ENCODE measurements around the gene MAPK12.

The MAPK12 gene

DNA sequence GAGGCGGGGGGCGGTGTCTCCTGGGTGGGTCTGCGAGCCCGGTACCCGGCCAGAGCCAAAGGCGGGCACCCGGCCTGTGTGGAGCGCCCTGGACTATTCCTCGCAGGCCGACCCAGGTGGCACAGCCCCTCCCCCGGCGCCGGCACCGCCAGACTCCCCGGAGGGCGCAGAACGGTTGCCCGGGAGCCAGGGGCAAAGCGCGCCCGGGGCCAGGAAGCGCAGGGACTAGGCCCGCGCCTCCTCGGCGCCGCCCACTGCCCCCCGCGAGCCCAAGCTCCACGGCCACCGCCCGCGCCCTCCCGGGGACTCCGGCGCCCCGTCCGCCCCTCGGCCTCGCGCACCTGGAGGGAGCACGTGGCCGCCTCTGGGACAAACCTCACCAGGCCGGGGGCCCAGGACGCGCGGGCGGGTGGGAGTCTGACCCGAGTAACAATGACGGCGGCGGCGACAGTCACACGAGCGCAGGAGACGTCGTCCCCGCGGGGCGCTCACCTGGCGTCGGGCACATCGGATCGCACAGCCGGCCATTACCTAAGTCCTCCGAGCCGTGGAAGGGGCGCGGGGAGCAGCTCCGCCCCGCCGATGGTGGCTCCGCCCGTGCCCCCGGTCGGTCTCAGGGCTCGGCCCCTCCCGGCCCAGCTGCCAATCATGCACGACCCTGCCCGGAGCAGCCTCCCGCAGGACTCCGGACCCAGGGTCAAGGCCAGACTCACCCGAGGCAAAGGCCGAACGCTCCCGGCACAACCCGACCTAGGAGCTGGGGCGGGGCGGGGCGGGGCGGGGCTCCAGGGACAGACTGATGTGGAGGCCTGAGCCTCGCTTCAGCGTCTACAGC lies 38.5 kb upstream of the MAPK12 start:
- DNase-seq (ENCODE audit: low read depth): no peak

DNA sequence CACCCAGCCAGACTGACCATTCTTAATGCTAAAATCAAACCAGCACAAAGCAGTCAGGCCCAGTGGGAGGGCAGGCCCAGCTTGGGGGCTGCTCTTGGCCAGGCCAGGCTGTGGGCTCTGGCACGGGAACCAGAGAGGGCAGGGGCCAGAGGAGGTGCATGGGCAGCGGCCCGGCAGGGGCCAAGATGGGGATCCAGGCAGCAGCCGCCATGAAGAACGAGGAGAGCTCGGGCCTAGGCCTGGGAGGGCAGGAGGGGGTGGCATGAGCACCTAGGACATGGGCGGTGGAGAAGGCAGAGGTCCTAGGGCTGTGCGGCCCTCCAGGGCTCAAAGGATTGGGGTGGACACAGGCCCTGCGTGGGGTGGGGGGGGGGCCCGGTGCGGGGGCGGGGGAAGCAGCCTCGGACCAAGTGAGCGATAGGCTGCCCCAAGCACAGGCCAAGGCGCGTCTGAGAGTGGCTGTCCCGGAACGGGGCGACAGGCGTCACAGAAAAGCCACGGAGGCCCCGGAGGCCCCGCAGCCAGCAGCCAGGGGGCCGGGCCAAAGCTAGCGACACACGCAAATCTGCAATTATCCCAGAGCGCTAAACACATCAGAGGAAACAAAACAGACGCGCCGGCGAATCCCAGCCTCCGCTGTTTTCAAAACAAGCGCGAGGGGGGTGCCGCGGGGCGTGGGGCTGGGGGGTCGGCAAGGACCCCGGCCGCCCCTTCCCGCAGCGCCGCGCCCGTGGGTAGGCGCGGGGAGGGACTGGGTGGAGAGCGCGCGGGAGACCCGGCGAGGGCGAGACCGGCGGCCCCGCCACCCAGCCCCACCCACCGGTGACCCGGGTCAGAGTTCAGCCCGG lies 37.7 kb upstream of the MAPK12 start:
- no peak for DNase-seq (ENCODE audit: low read depth)

DNA sequence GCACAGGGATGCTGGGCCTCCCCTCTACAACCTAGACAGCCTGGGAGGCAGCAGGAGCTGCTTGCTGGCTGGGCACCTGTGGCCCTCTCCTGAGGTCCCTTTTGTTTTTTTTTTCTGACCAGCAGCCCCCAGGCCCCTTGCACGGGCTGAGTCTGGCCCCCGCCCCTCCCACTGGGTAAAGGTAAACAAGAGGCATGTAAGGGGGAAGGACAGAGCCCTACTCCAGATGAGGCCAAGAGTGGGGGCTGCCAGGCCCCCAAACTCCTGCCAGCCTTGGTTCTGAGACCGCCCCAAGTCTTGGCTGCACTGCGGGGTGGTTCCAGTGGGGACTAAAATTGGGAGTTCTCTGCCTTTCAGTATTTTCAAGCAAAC lies 36.8 kb upstream of the MAPK12 start:
- DNase-seq (ENCODE audit: low read depth): no peak

DNA sequence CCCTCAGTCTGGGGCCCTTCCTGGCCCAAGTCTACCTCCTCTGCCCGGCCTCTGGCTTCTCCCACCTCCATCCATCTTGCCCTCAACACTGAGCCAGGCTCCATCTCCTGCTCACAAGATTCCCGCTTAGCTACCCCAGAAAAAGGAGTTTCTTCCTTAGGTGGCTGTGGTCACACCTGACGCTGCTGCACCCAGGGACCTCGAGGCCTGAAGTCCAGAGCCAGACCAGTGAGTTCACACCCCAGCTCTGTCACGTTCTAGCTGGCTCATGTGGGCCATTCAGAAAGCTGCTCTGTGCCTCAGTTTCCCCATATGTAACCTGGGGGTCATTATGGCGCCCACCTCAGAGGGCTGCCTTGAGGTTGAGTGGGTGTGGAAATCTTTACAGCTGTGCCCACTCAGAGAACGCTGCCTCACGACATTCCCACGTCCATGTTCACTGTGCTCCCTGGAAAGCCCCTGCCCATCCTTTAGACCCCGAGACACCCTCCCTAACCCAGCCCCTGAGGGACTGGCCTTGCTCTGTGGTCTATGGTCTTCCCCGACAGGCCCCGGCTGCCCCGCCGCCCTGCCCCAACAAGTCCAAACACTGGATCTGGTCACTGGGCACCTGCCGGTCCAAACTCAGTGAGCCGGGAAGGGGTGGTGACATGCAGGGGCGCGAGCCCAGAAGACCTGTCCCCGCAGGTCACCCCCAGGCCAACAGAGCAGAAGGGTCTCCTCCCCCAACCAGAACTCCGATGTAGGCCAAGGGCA lies 36.2 kb upstream of the MAPK12 start:
- DNase-seq (ENCODE audit: low read depth): no peak

DNA sequence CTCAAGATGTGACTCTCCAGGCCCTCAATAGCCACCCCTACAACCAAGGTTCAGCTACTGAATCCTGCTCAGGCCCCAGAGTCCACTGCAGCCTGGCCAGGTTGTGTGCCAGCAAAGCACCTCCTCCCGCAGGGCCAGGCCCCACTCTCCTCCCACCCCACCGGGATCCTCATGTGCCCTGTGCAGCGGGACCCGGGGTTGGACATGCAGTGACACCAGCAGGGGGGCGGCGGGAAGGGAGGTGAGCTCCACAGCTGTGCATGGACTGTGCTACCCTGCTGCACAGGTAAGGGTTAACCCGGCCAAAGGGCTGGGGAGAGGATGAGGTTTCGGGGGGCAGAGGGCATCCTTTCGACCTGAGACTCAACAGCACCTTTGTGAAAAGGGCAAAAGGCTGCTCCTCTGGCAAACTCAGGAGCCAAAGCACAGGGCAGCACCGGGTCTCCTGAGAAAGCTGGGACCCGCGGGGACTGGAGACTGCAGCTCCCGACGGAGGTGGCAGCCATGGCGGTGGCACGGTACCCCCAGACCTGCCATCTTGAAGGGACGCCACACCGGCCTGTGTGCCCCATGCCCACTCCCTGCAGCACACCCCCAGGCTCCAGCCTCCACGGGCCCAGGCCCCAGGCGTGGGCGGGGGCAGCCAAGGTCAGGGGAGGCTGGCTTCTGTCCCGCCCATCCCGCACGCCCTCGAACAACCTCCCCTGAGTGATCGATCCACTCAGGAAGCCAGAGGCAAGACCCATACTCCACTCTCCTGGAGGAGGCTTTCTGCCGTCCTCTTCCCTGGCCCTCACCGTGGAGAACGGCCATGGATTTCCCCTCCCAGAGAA lies 35.4 kb upstream of the MAPK12 start:
- DNase-seq (ENCODE audit: low read depth): no peak

DNA sequence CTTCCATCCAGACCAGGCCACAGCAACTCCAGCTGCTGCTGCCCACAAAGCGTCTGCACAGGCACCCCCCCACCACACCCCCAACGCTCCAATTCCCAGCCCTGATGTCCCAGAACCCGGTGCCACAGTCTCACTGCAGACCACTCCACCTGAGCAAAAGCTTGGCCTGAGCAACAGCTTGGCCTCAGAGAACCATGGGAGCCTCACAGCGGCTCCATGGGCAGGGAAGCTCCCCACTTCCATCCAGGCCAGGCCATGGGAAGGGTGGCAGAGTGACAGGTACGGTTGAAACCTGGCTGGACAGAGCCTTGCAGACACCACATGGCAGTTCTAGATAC lies 32.8 kb upstream of the MAPK12 start:
- DNase-seq (ENCODE audit: low read depth): no peak

DNA sequence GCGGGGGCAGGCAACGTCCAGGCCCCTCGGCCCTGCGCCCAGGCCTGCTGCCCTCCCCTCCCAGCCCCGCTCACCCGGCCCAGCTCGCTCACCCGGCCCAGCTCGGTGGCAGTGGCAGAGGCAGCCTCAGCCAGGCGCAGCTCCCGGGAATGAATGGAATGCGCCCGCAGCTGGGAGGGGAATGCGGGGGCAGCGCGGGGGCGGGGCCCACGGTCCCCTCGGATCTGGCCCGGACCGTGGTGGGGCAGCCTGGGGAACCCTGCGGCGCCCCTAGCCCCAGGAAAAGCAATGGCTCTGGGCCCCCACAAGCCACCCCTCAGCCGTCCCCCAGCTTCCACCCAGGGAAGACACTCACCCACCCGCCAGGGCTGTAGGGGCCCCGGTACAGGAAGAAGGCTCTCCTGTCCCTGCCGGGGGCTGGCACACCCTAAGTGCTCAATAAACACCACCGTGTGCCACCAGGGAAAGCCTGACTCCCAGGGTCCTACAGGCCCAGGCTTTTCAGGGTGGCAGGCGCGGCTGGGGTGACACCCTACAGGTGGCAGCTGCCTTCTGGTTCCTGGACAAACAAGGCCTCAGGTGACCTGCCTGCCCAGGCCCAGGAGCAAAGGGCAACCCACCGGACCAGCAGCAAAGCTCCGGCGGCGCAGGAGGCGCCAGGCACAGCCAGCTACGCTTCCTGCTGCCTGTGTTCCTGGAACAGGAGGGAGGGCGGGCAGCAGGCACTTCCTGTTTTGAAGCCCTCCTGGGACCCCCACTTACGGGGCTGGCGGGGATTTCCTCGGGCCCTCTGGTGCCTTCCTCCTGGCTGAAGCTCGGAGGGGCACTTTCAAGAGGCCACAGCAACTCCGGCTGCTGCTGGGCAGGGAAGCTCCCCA lies 32.2 kb upstream of the MAPK12 start:
- no peak for DNase-seq (ENCODE audit: low read depth)

DNA sequence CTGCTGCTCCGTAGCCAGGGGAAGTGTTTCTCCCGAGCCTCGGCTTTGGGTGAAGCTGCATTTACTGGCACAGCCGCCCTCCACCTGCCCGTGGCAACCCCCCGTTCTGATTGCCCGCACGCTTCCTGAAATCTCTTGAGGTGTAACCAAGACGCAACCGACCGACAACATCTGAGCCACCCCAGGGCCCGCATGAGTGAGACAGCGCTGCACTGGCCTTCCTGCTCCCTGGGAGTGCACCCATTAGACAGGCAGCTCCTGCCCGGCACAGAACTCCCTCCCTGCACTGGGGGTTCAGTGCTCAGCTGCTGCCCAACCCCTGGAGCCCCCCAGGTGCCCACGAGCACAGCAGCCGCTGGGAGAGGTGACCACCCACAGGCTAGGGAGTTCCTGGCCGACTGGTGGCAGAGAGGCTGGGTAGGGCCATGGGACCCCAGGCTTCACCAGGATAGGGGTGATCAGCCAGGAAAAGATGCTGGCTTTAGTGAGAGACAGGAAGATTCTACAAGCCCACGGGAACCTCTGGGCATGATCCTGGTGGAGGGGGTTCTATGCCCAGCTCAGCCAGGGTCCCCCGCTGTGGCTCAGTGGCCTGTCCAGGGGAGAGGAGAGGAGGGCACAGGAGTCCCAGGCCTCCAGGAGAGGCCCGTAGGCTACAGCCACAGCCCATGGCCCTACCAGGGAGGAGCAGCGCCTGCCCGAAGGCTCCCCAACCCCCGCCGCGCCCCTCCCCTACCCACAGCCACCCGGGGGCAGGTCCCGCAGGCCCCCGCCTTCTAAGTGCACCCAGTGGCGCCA lies 31.4 kb upstream of the MAPK12 start:
- no peak for DNase-seq (ENCODE audit: low read depth)

DNA sequence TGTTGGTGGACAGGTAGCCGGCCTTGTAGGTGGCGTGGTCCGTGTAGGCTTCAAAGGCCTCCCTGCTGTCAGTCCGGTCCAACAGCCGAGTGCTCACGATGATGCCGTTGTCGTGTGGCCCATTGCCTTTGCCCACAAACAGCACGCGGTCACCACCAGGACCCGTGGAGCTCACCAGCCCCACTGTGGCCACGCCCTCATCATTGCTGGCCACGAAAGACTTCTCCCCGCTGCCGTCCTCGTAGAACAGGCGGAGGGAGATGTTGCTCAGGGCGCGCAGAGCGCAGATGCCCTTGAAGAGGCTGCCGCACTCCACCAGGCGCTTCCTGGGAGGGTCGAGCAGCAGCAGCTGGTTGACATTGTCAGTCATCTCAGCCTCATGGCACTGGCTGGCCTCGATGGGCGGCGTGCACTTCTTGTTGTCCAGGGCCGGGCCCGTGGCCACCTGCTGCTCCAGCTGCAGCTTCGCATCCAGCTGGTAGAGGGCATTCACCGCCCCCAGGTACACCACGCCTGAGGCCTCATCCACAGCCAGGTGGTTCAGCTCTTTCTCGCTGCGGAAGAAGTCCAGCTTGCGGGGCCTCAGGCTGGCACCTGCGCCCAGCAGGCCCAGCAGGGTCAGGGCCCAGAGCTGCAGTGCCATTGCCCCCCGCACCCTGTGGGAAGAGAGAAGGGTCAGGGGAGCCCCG lies 28.6 kb upstream of the MAPK12 start:
- DNase-seq (ENCODE audit: low read depth): no peak

DNA sequence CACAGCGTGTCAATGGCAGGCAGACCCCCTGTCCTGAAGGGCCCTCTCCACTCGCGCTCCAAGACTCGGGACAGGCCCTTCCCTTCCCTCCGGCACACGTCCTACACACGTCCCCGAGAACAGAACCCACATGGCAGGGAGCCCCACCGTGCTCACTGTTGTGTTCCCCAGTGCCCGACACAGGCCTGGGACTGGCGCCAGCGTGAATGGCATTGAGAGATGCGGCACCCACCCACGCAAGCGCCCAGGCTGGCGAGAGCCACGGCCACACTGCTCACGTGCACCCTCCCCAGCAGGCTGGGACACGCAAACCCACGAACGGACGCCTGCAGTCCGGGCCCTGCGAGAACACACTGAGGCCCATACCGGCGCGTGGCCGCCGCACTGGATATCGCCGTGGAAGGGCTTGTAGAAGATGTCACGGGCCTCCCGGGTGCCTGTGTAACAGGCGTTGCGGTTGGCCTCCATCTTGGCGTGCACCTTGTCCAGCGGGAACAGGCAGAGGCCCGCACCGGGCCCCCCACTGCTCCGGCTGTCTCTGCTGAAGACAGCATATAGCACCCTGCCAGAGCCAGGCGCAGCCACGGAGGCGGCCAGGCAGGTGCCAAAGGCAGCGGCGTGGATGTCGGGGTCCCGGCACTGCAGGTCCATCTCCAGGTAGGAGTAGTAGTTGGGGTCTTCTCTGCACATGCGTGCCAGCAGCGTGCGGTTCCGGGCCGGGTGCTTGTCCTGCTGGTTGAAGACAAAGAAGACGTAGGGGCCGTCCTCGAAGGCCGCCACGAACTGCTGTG lies 27.9 kb upstream of the MAPK12 start:
- DNase-seq (ENCODE audit: low read depth): no peak

DNA sequence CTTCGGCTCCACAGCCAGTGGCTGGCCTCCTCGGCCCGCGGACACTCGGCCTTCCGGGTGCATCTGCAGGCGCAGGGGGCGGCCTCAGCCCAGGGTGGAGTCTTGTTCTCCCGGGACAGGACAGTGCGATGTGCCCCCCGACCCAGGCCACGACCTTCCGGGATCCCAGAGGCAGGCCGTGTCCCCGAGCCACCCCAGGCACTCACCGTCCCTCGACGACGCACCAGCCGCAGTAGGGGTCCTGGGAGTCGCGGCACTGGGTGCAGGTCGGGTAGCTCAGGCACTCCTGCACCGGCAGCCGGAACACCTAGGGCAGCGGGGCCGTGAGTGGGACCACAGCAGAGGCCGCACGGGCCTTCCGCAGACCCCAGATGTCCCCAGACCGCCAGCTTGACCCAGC lies 26.2 kb upstream of the MAPK12 start:
- no peak for DNase-seq (ENCODE audit: low read depth)

DNA sequence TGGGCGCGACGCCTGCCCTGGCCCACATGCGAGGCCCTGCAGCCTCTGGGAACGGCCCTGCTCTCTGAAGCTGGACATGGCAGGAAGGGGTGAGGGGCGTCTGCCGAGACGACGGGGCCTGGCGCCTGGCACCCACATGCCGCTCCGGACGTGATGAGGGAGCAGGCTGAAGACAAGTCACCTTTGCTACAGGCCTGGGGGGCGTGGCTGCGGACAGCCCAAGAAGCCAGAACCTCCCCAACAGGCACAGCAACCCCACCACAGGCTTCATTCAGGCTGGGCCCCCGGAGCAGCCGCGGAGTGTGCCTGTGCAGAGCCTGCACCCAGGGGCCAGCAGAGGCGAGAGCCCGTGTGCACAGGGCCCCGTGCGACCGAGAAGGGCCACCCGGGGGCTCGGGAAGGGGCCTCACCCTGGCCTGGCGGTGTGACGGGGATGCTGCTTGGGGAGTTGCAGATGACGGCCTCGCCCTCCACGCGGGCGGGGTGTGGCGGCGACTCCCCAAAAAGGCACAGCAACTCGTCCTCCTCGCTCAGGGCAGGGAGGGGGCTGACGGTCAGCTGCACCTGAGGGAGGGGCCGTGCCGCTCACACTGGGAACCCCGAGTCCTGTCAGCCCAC lies 25.3 kb upstream of the MAPK12 start:
- no peak for DNase-seq (ENCODE audit: low read depth)

DNA sequence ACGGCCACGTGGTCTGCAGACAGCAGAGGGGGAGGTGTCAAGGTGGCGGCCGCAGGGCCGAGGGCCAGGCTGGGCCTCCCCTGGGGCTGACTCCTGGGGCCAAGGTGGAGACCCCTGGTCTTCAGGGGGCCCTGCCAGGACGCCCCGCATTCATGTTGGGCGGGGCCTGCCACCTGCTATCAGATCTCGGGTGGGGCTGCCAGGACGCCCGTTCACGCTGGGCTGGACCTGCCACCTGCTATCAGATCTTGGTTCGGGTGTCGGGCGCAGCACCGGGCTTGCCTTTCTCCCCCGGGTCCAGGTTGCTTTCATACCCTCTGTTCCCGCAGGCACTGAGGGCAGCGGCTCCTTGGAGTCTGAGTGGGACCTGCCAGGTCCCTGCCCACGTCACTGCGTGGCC lies 24.8 kb upstream of the MAPK12 start:
- DNase-seq (ENCODE audit: low read depth): no peak

DNA sequence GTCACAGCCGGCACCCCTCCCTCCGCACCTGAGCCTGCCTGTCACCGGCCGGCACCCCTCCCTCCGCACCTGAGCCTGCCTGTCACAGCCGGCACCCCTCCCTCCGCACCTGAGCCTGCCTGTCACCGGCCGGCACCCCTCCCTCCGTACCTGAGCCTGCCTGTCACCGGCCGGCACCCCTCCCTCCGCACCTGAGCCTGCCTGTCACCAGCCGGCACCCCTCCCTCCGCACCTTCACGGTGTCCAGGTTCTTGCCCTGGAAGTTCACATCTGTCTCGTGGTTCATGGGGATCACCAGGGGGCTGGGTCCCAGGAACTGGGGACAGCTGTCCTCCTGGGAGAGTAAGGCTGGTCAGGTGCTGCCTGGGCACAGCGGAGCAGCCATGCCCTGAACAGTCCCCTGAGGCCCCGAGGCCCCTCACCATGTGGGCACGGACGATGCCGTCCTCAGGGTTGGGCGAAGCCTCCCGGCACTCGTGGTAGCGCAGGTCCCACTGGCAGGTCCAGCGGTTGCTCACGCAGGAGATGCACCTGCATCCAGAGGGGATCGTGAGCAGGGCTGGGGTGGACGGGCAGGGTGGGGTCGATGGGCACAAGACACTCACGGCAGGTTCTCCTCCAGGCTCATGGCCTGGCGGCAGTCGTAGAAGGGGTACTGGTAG lies 24.2 kb upstream of the MAPK12 start:
- no peak for DNase-seq (ENCODE audit: low read depth)

DNA sequence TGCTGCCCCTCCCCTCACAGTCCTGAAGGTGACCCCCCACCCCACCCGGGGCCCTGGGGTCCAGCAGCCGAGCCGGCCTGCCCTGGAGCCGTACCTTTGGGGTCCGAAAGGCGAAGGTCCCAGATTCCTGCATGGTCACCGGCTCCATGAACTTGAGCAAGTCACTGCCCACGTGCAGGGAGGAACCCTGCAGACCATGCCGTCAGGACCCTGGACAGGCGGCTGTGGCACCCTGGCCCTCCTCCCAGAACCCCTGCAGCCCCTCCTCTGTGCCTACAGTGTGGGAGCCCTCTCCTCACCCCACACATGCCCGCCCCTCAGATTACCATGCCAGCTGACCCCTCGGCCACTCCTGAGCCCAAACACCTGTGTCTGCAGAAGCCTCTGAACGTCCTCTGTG lies 23.0 kb upstream of the MAPK12 start:
- DNase-seq (ENCODE audit: low read depth): no peak

DNA sequence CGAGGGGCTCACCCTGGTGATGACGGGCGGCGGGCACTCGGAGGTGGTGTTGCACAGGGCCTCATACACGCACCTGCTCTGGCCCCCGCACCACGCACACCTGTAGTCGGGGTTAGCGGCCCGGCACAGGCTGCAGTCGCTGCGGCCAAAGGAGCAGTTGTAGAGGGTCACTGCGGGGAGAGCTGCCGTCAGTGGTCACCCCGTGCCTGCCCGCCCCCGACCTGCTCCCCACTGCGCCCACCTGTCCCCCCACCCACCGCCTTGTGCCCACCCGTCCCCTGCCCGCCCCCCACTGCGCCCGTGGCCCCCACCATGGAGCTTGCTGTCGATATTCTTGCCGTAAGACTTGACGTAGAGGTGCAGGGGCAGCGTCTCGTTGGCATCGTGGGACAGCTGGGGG lies 22.3 kb upstream of the MAPK12 start:
- no peak for DNase-seq (ENCODE audit: low read depth)

DNA sequence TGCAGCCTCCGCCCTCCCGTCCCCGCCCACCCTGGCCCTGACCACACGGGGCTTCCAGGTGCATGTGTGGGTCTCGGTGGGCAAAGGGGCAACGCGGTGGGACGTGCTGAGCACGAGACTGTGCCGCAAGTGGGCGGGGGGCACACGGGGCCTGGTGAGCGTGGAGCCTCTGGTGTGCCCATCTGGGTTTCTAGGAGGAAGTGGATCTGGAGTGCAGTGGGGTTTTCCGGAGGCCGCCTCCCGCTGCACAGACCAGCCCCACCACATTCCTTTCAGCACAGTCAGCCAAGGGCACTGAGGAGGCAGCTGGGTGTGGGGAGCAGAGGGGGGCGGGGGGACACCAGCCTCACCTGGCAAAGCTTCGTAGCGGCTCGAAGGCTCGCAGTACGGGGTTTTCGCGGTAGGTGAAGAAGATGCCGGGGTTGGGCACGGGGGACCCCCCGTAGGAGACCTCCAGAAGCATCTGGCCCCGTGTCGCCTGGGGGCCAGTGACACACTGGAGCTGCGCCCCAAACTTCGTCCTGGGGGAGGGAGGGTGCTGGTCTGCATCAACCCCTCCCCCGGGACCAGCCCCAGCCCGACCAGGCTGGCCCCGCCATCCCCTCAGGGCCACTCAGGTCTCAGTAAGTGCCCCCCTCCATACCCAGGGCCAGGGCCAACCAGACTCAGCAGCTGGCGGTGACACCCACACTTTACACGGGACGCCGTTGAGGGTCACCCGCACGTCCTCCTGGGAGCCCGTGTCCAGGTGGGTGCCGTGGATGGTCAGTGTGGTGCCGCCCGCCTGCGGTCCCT lies 21.1 kb upstream of the MAPK12 start:
- no peak for DNase-seq (ENCODE audit: low read depth)

Measured in activated T-cell treated with anti-CD3 and anti-CD28 coated beads for 1 hour (primary cell).